Suprapubic skin (tissue), 4 donors: Measurements from ENCODE around the gene NFIB.

Experiments used
- CTCF ChIP-seq, 2 donors: fragments of 200-600 bp in 1 of 2; fragments of 450-650 bp in 1 of 2; sonication (generic) in 1 of 2; IDR thresholded peaks; one replicate each; pipeline ENCODE4 v1.5.1; 2016 to 2019; ENCODE audit warnings: antibody characterized with exemption in 2 of 2, mild to moderate bottlenecking in 1 of 2, moderate library complexity in 1 of 2
- EP300 ChIP-seq: sonication (generic); formaldehyde crosslinking; IDR thresholded peaks from one replicate; pipeline ENCODE4 v1.6.1; 2017; ENCODE audit warnings: antibody characterized with exemption
- POLR2A ChIP-seq, 2 donors: fragments of 450-650 bp; IDR thresholded peaks; one replicate each; pipeline ENCODE4 v1.6.1; 2017; ENCODE audit warnings: antibody characterized with exemption in 2 of 2, mild to moderate bottlenecking in 2 of 2, moderate library complexity in 2 of 2
- POLR2AphosphoS5 ChIP-seq, 3 donors: sonication (generic); formaldehyde crosslinking; IDR thresholded peaks; one replicate each; pipeline ENCODE4 v1.6.1; 2017; ENCODE audit warnings: antibody characterized with exemption in 3 of 3

DNA sequence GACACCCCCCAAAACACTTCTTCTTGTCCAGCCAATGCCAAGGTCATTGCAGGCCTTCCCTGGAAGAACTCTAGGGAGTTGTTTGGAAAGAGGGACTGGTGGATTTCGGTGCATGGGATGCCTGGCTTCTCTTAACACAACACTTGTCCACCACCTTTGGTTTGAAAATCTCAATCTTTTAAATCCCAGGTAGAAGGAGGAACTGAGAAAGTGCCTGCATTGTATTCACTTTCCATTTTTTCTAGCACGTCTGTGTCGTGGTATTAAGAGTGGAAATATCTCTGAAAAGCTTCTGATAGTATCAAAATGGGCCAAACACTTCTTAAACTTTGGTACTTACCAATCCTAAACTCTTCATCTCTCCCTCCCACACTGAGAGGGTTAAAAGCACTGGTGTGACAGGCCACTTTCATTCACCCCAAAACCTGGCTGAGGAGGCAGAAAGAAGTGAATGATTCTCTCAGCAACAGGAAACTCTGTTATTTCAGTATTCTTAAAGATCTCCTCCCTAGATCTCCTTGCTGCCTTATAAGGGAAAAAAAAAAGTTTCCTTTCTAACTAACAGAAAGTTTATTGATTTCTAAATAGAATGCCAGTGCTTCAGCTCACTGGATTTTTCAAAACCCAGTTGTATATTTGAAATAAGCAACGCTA lies 3.9 kb upstream of the NFIB start:
- TF ChIP-seq CTCF (IDR thresholded peaks at IDR 0.05), result no peak
- no peak for TF ChIP-seq EP300
- no peak for TF ChIP-seq POLR2AphosphoS5 (IDR thresholded peaks at IDR 0.05)
- TF ChIP-seq POLR2A (IDR thresholded peaks at IDR 0.05), result no peak
